Kidney (tissue), 14 donors: ENCODE results near the gene CDYL2. TPM values are rescaled to one million over a fixed set of nuclear protein-coding genes. Genes with fewer than 3 reads are reported as not detected.

ENCODE experiments used
- DNase-seq, 5 donors: peaks; one replicate each; pipeline ENCODE4 v3.0.0-alpha.2; 2013 to 2020
- FAIRE-seq: peaks from 2 replicates; lab custom pipeline; 2012; peaks lifted over from hg19 to GRCh38; lab: Jason Lieb, UNC
- H3K27ac ChIP-seq, 2 donors: one replicate each; pipeline ENCODE4 v1.7.0; 2013; ENCODE audit warnings: low read depth in 2 of 2, low read length in 2 of 2, inconsistent platforms in 1 of 2
- H3K27me3 ChIP-seq: one replicate; pipeline ENCODE4 v1.7.1; 2013; ENCODE audit warnings: low read length, inconsistent platforms; ENCODE audit not compliant: control insufficient read depth, insufficient read depth
- H3K36me3 ChIP-seq, 3 donors: one replicate each; pipeline versions ENCODE4 v1.7.0 to v1.7.1; 2013; ENCODE audit warnings: low read length in 3 of 3, control low read depth in 1 of 3, inconsistent platforms in 1 of 3; ENCODE audit not compliant: insufficient read depth in 3 of 3, control insufficient read depth in 2 of 3
- H3K4me1 ChIP-seq, 3 donors: one replicate each; pipeline versions ENCODE4 v1.7.0 to v1.7.1; 2013; ENCODE audit warnings: low read length in 3 of 3, inconsistent platforms in 1 of 3, low read depth in 1 of 3; ENCODE audit not compliant: control insufficient read depth in 2 of 3, insufficient read depth in 2 of 3
- H3K4me3 ChIP-seq, 3 donors: one replicate each; pipeline versions ENCODE4 v1.7.0 to v1.8.1; 2013; ENCODE audit warnings: low read length in 3 of 3, control low read depth in 1 of 3, inconsistent platforms in 1 of 3
- H3K9ac ChIP-seq, 3 donors: one replicate each; pipeline versions ENCODE4 v1.7.0 to v1.7.1; 2013; ENCODE audit warnings: low read length in 3 of 3, control low read depth in 1 of 3, inconsistent platforms in 1 of 3
- H3K9me3 ChIP-seq, 3 donors: one replicate each; pipeline versions ENCODE4 v1.7.0 to v1.7.1; 2013; ENCODE audit warnings: low read length in 3 of 3, control low read depth in 1 of 3, inconsistent platforms in 1 of 3; ENCODE audit not compliant: control insufficient read depth in 2 of 3, insufficient read depth in 1 of 3
- intact Hi-C: fragments of 100-400 bp; cut with DNase I; formaldehyde crosslinking; loops from one replicate; pipeline ENCODE4 v1.11.1; 2022
- polyA plus RNA-seq: library from polyadenylated mRNA; stranded (reverse); fragments of 350-450 nt; fragmentation: Illumina TruSeq; extraction: RNeasy Lipid Tissue Mini Kit (QIAGEN cat#74804); gene quantifications from one replicate; pipeline ENCODE4 v1.2.3, GENCODE V29; 2014; ENCODE audit warnings: low read depth, low replicate concordance; ENCODE audit not compliant: insufficient read depth
- total RNA-seq: library from RNA; stranded (reverse); fragmentation: NEBNext Ultra II Directional; extraction: Animal tissue kit (Norgen Biotek cat#: 25700); gene quantifications from one replicate; pipeline ENCODE4 v1.2.1, GENCODE V29; 2021
- TF ChIP-seq, protein P1 (sequence below): IDR thresholded peaks from 3 replicates; pipeline ENCODE4 v1.5.1; 2012; ENCODE audit warnings: mild to moderate bottlenecking, moderate library complexity, borderline replicate concordance; ENCODE audit not compliant: insufficient read depth; ENCODE audit errors: extremely low read depth
- donor health status: control.
- donor health status: control.
- donor health status: control.
- donor health status: control.
- donor health status: control.
- donor health status: DM: yes; HTN: yes; CAD: no.
- donor health status: Normal renal cell carcinoma (clear cell type).

Gene CDYL2
- total and polyA plus RNA-seq, 2 donors from 2014 or later, result 2.6 to 27.3 TPM

DNA sequence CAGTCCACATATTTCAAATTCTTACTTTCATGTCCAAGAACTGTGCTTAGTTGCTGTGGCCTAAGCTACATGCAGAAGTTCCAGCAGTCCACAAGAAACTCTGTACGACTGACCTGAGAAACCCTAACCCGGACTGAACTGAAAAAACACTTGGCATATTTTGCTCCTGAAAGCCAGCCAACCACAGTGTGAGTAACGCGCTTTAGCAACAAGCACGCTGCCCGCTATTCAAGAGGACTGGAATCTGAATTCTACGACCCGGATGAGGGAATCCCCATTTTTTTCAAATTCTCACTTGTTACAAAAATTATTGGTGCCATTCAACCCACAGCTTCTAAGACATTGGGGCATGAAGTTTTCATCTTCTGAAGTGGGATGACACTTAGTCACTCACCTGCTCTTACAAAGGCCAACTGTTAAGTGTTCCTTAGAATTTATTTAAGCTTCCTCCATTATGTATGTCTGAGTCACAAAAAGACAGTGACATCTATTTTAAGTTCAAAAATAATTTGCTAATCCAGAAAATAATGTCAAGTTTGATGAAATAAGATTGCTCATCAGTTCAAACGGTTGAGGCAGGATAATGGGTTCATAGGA lies 78.7 kb downstream of the CDYL2 start:
- Histone ChIP-seq H3K27ac (no peak overlapping the region), H3K4me3 (no peak overlapping the region), H3K9ac (no peak overlapping the region), H3K36me3 (no peaks in the 10 kb centered on the region), H3K4me1 (no peaks in the 10 kb centered on the region), H3K9me3 (peaks cover 0 to 2% (median 0%) of the 10 kb centered on the region in 3 donors), H3K27me3 (no peaks in the 10 kb centered on the region)
- FAIRE-seq (no peak), DNase-seq (no peak)
- TF ChIP-seq, protein P1, sequence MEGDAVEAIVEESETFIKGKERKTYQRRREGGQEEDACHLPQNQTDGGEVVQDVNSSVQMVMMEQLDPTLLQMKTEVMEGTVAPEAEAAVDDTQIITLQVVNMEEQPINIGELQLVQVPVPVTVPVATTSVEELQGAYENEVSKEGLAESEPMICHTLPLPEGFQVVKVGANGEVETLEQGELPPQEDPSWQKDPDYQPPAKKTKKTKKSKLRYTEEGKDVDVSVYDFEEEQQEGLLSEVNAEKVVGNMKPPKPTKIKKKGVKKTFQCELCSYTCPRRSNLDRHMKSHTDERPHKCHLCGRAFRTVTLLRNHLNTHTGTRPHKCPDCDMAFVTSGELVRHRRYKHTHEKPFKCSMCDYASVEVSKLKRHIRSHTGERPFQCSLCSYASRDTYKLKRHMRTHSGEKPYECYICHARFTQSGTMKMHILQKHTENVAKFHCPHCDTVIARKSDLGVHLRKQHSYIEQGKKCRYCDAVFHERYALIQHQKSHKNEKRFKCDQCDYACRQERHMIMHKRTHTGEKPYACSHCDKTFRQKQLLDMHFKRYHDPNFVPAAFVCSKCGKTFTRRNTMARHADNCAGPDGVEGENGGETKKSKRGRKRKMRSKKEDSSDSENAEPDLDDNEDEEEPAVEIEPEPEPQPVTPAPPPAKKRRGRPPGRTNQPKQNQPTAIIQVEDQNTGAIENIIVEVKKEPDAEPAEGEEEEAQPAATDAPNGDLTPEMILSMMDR, result no peak
- intact Hi-C loops, result no loop called here

DNA sequence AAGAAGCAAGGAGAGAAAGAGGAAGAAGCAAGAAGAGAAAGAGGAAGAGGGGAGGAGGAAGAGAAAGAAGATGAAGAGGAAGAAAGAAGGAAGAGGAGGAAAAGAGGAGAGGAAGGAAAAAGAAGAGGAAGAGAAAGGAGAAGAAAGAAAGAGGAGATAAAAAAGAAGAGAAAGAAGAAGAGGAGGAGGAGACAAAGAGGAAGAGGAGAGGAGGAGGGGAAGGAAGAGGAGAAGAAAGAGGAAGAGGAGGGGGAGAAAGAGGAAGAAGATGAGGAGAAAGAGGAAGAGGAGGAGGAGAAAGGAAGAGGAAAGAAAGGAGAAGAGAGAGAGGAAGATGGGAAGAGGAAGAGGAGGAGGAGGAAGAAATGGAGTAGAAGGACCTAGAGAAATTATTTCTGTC lies 80.4 kb downstream of the CDYL2 start:
- Histone ChIP-seq H3K9ac (no peak overlapping the region), H3K9me3 (peaks cover 0 to 2% (median 0%) of the 10 kb centered on the region in 3 donors), H3K4me1 (no peaks in the 10 kb centered on the region), H3K36me3 (no peaks in the 10 kb centered on the region), H3K27ac (no peak overlapping the region), H3K27me3 (no peaks in the 10 kb centered on the region), H3K4me3 (no peak overlapping the region)
- FAIRE-seq (no peak), DNase-seq (no peak)
- intact Hi-C loops, result no loop called here
- TF ChIP-seq, protein P1, result no peak

DNA sequence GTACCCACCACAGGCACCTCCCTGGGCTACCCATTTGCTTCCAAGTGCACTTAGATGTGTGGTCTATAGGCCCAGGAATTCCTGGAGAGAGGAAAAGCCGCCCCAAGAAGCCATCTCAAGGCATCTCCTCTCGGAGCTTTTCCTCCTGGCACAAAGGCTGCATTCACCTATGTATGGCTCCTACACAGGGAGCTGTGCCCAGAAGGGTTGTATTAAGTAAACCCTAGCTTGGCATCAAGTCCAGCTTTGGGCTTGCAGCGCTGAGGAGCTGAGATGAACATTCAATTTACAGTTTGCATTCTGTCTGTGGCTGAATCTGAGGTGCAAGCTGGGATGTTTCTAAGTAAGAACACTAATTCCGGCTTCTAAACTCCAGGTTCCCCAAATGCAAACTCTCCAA lies 81.3 kb downstream of the CDYL2 start:
- no peak overlapping the region for H3K27ac ChIP-seq
- no peaks in the 10 kb centered on the region for H3K36me3 ChIP-seq
- intact Hi-C loops, result no loop called here
- peaks cover 0 to 4% (median 0%) of the 10 kb centered on the region in 3 donors for H3K4me1 ChIP-seq
- peaks cover 0 to 2% (median 0%) of the 10 kb centered on the region in 3 donors for H3K9me3 ChIP-seq
- DNase-seq (no peak), FAIRE-seq (no peak)
- H3K9ac ChIP-seq, result no peak overlapping the region
- H3K27me3 ChIP-seq, result no peaks in the 10 kb centered on the region
- TF ChIP-seq, protein P1, result no peak
- no peak overlapping the region for H3K4me3 ChIP-seq
